H1 (cell line): Measurements from ENCODE around the gene SLC22A23. TPM values are rescaled to one million over a fixed set of nuclear protein-coding genes. Genes with fewer than 3 reads are reported as not detected.

Experiments used
- CHD2 ChIP-seq: IDR thresholded peaks from 2 replicates; pipeline ENCODE4 v1.6.1; 2012; ENCODE audit warnings: low read length, improper control_type of control experiment
- polyA plus RNA-seq, 7 experiments: library from polyadenylated mRNA; depleted of rRNA in 3 of 7; stranded (reverse) in 5 of 7; unstranded in 2 of 7; fragments of >200 nt in 5 of 7; fragments of 200-250 nt in 2 of 7; gene quantifications; 1 replicate in 5 of 7; 2 replicates in 1 of 7; 4 replicates in 1 of 7; pipeline versions ENCODE4 v1.2.1 to v1.2.3, GENCODE V29; 2011 to 2013; ENCODE audit warnings: missing spikeins in 2 of 7, mixed read lengths in 2 of 7
- total RNA-seq: library from RNA; stranded (reverse); fragmentation: NEBNext Ultra II Directional; extraction: Animal tissue kit (Norgen Biotek cat#: 25700); gene quantifications from 2 replicates; pipeline ENCODE4 v1.2.1, GENCODE V29; 2021

The SLC22A23 gene
- total and polyA plus RNA-seq, 2 of the 8 experiments (the other 6 are each of a cell fraction or from before 2014, with no cell fraction given): 9.9 to 38.4 TPM

GRCh38 chr6:3432416-3432815 is 24.4 kb downstream of the SLC22A23 start (continued):
- TF ChIP-seq CHD2: no peak
